ENCODE measurements around the gene AKAP6. TPM values are rescaled to one million over a fixed set of nuclear protein-coding genes. Genes with fewer than 3 reads are reported as not detected.

Gene AKAP6
- total and polyA plus RNA-seq, 4 donors, result 0.42 to 3.2 (median 1.7) TPM

DNA sequence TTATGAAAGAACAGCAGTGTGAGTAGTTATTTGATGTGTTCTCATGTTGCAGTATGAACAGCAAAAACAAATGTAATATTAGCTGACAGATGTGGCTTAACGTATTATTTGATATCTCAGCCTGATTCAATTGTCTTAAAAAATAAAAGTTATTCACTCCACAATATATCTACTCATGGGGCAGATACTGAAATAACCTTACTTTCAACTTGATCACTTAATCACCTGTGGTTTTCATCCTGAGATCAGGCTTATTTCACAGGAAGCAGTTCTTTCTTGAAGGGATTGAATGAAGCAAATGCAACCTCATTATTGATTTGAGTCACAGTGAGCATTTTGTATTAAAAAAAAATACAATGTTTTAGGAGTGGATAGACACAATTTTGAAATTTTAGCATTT lies 90.3 kb downstream of the AKAP6 start:
- no peak for TF ChIP-seq GABPA (IDR thresholded peaks at IDR 0.05 in 1 of 2, conservative IDR thresholded peaks at IDR 0.05 in 1 of 2)
- no peak for TF ChIP-seq TAF1 (conservative IDR thresholded peaks at IDR 0.05)
- TF ChIP-seq HNF4A (conservative IDR thresholded peaks at IDR 0.05), result no peak
- TF ChIP-seq, protein P1, sequence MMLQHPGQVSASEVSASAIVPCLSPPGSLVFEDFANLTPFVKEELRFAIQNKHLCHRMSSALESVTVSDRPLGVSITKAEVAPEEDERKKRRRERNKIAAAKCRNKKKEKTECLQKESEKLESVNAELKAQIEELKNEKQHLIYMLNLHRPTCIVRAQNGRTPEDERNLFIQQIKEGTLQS (IDR thresholded peaks at IDR 0.05), result no peak
- no peak for TF ChIP-seq RAD21 (IDR thresholded peaks at IDR 0.05)
- TF ChIP-seq, protein P2, sequence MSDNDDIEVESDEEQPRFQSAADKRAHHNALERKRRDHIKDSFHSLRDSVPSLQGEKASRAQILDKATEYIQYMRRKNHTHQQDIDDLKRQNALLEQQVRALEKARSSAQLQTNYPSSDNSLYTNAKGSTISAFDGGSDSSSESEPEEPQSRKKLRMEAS (IDR thresholded peaks at IDR 0.05), result no peak
- TF ChIP-seq, protein P3, sequence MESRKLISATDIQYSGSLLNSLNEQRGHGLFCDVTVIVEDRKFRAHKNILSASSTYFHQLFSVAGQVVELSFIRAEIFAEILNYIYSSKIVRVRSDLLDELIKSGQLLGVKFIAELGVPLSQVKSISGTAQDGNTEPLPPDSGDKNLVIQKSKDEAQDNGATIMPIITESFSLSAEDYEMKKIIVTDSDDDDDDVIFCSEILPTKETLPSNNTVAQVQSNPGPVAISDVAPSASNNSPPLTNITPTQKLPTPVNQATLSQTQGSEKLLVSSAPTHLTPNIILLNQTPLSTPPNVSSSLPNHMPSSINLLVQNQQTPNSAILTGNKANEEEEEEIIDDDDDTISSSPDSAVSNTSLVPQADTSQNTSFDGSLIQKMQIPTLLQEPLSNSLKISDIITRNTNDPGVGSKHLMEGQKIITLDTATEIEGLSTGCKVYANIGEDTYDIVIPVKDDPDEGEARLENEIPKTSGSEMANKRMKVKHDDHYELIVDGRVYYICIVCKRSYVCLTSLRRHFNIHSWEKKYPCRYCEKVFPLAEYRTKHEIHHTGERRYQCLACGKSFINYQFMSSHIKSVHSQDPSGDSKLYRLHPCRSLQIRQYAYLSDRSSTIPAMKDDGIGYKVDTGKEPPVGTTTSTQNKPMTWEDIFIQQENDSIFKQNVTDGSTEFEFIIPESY (IDR thresholded peaks at IDR 0.05), result no peak
- TF ChIP-seq RXRA (IDR thresholded peaks at IDR 0.05), result no peak
- no peak for TF ChIP-seq EGR1 (IDR thresholded peaks at IDR 0.05; ENCODE audit: low read depth in 2 of 2)
- TF ChIP-seq, protein P4, sequence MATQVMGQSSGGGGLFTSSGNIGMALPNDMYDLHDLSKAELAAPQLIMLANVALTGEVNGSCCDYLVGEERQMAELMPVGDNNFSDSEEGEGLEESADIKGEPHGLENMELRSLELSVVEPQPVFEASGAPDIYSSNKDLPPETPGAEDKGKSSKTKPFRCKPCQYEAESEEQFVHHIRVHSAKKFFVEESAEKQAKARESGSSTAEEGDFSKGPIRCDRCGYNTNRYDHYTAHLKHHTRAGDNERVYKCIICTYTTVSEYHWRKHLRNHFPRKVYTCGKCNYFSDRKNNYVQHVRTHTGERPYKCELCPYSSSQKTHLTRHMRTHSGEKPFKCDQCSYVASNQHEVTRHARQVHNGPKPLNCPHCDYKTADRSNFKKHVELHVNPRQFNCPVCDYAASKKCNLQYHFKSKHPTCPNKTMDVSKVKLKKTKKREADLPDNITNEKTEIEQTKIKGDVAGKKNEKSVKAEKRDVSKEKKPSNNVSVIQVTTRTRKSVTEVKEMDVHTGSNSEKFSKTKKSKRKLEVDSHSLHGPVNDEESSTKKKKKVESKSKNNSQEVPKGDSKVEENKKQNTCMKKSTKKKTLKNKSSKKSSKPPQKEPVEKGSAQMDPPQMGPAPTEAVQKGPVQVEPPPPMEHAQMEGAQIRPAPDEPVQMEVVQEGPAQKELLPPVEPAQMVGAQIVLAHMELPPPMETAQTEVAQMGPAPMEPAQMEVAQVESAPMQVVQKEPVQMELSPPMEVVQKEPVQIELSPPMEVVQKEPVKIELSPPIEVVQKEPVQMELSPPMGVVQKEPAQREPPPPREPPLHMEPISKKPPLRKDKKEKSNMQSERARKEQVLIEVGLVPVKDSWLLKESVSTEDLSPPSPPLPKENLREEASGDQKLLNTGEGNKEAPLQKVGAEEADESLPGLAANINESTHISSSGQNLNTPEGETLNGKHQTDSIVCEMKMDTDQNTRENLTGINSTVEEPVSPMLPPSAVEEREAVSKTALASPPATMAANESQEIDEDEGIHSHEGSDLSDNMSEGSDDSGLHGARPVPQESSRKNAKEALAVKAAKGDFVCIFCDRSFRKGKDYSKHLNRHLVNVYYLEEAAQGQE (IDR thresholded peaks at IDR 0.05), result no peak
- TF ChIP-seq YY1 (IDR thresholded peaks at IDR 0.05), result no peak
- Histone ChIP-seq H3K36me3 (ENCODE audit: control insufficient read depth in 4 of 4, insufficient read depth in 3 of 4, low read depth in 1 of 4, low read length in 3 of 4) (no peaks in the 10 kb centered on the region), H3K4me1 (ENCODE audit: control insufficient read depth in 4 of 4, insufficient read depth in 4 of 4, low read length in 3 of 4) (no peaks in the 10 kb centered on the region), H3K27me3 (ENCODE audit: control insufficient read depth in 4 of 4, insufficient read depth in 4 of 4, low read length in 3 of 4) (no peaks in the 10 kb centered on the region), H3K4me3 (ENCODE audit: low read depth in 1 of 3, low read length in 3 of 3) (no peak overlapping the region), H3K9ac (ENCODE audit: low read depth in 1 of 2, low read length in 2 of 2) (no peak overlapping the region), H3K9me3 (ENCODE audit: control insufficient read depth in 4 of 4, low read length in 3 of 4) (peaks cover 0 to 5% (median 0%) of the 10 kb centered on the region in 4 donors), H3K27ac (ENCODE audit: low read depth in 1 of 2, low read length in 2 of 2) (no peak overlapping the region)
- DNase-seq (ENCODE audit: low spot score), result no peak
- 92% methylated on average over 1 of the region's 1 CpG for WGBS

DNA sequence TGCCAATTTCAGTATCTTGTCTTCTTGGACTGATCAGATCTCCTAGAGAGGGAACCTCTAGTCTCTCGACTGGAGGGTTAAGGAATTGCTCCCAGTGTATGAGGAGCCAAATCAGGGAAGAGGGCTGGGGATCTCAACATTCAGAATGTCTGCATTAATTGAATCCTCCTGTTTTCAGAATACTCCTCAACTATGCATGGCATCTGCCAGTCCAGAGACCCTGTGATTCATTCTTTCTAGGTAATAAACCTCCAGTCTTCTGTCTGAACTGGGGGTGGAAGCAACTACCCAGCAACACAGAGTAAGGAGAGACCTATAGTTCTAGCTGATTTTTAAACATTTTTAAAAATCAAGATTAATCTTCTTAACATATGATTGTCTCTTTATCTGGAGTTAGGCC lies 92.7 kb downstream of the AKAP6 start:
- Histone ChIP-seq H3K4me3 (ENCODE audit: low read depth in 1 of 3, low read length in 3 of 3) (no peak overlapping the region), H3K9me3 (ENCODE audit: control insufficient read depth in 4 of 4, low read length in 3 of 4) (peaks cover 0 to 5% (median 0%) of the 10 kb centered on the region in 4 donors), H3K27me3 (ENCODE audit: control insufficient read depth in 4 of 4, insufficient read depth in 4 of 4, low read length in 3 of 4) (no peaks in the 10 kb centered on the region), H3K9ac (ENCODE audit: low read depth in 1 of 2, low read length in 2 of 2) (no peak overlapping the region), H3K4me1 (ENCODE audit: control insufficient read depth in 4 of 4, insufficient read depth in 4 of 4, low read length in 3 of 4) (no peaks in the 10 kb centered on the region), H3K27ac (ENCODE audit: low read depth in 1 of 2, low read length in 2 of 2) (no peak overlapping the region), H3K36me3 (ENCODE audit: control insufficient read depth in 4 of 4, insufficient read depth in 3 of 4, low read depth in 1 of 4, low read length in 3 of 4) (no peaks in the 10 kb centered on the region)
- TF ChIP-seq YY1 (IDR thresholded peaks at IDR 0.05) (no peak), EGR1 (IDR thresholded peaks at IDR 0.05; ENCODE audit: low read depth in 2 of 2) (no peak), RXRA (IDR thresholded peaks at IDR 0.05) (no peak), RAD21 (IDR thresholded peaks at IDR 0.05) (no peak), JUND (IDR thresholded peaks at IDR 0.05) (no peak), HNF4A (conservative IDR thresholded peaks at IDR 0.05) (no peak)
- TF ChIP-seq, protein P4 (IDR thresholded peaks at IDR 0.05), result no peak
- 89% methylated on average over 1 of the region's 1 CpG for WGBS
- DNase-seq (ENCODE audit: low spot score), result no peak
